Measurements from ENCODE around the gene LRRC61.
"Not testable (repeated sequence)": the region's sequence is repeated elsewhere in the genome, so short reads cannot be mapped to it uniquely, and the experiment has no call there.

Gene LRRC61, protein sequence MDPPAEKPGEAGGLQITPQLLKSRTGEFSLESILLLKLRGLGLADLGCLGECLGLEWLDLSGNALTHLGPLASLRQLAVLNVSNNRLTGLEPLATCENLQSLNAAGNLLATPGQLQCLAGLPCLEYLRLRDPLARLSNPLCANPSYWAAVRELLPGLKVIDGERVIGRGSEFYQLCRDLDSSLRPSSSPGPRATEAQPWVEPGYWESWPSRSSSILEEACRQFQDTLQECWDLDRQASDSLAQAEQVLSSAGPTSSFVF

GRCh38 chr7:150322833-150323681, at the start of gene LRRC61, which contains the start of gene ACTR3C:
Gene LRRC61, plus strand, starts transcription at chr7:150323355. Its CDS starts 13,507 bp downstream, at chr7:150336862.
Gene ACTR3C, minus strand, starts transcription at chr7:150323545. Its CDS starts 28,249 bp downstream, at chr7:150295296.
- no peak for DNase-seq (ENCODE audit: low read depth)

DNA sequence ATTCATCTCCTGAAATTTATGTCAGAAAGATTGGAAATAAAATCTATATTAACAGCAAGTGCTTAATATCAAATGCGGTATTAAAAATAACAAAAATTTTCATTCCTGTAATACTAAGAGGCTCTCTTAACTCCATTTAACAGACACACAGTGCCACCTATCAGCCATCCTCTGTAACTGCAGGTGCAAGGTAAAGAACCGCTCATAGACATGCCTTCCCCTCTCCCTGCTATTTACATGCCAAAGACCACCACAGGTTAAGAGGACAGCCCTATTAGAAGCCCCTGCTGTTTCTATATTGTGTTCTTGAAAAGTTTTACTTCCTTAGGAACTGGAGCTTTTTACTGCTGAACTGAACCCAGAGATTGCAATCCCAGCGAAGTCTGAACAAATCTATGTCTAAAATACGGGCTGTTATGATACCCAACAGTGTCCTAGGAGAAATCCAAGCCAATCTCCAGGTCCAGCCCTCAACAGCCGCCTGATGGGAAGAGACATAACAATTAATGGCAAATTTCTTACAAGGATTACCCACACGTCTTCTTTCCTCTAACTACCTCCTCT, 46.9 kb upstream of the LRRC61 start:
- peak; percentile 6 for DNase-seq (ENCODE audit: low read depth)

DNA sequence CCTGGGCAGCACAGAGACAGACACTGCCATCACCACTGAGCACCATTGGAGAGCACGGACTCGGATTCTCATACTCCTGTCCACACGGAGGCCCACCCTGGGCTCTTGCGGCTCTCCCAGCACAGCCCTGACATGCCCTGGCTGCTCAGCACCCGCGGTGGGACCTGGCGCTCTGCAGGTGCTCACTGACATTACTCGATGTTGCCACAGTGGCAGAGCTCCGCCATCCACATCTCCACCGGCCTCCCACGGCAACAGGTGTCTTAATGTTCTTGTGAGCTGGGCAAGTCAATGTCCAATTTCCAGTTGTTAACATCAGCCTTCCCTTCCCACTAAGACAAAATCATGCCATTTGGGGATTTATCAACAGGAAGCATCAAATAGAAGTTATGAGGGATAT, 44.8 kb upstream of the LRRC61 start:
- not testable (repeated sequence) for DNase-seq (ENCODE audit: low read depth)

- not testable (repeated sequence) for DNase-seq (ENCODE audit: low read depth)
These were observed 41.3 kb upstream of the LRRC61 start for GRCh38 chr7:150281681-150282403.

- DNase-seq (ENCODE audit: low read depth), result not testable (repeated sequence)
These were observed 40.0 kb upstream of the LRRC61 start for GRCh38 chr7:150283111-150283510.

DNA sequence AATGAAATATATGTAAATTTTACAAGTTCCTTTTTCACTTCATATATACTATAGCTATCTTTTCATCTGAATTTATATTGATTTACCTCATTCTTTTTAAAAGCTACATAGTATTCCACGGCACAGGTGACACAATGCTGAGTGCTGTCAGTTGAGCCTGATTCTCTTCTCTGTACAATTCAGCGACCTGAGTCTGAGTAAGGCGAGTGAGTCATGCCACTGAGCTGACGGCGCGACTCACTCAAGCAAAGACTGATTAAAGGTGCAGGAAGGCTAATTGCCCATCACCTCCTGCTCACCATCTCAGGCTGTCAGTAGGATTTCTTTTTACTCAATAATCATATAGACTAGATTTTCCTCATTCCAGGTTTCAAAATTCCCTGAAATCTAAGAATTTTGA, 39.5 kb upstream of the LRRC61 start:
- DNase-seq (ENCODE audit: low read depth), result not testable (repeated sequence)

DNA sequence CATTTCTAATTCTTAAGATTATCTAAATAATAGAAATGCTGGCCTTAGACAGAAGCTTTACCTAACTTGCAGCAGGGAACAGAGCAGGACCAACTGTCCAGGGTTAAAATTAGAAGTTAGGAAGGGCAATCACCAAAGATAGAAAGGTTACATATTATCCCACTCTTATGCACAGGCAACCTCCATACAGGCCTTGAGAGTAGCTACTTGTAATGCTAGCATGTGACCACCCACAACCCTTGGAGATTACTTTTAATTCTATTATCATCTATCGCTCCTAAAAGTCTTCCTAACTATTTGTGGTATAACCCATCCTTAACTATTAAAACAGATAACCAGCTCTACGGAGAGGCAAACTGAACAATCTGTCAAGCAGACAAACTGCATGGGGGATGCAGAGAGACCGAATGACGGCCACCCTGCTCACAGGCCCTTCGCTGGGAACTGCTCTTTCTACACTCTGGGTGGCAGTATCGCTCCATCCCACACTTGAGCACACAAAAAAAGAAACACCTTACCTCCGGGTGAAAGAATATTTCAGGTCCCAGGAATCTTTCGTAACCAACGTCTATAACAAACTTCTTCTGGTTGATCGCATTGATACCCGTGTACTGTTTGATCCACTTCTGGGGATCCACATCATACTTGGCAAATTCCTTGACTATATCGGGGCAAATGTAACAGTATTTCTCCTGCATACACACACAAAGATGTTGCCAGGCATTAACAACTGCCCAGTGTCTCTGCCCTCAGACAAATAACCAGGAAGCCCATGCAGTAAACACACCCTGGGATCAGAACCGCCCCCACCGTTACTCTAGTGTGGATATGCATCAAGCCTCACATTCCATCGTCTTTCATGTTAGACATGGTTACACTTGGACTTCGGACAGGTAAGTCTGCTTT, 37.1 kb upstream of the LRRC61 start:
- DNase-seq (ENCODE audit: low read depth), result not testable (repeated sequence)

DNA sequence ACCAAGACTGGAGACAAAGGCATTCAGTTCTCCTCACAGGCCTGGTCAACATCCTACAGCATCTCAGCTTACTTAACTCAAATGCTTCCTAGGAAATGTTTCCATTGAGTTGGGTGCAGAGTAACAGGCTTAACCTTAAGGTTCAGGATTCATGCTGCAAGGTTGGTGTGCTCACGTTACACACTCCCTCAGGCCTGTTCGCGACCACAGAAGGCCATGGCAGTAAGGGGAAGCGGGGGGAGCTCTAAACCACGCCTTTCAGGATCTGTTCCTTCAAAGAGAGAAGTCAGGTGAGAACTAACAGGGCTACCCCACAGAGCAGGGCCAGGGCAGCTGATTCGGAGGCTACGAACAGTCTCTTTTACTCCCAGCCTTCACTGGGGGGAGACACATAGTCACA, 35.3 kb upstream of the LRRC61 start:
- not testable (repeated sequence) for DNase-seq (ENCODE audit: low read depth)

DNA sequence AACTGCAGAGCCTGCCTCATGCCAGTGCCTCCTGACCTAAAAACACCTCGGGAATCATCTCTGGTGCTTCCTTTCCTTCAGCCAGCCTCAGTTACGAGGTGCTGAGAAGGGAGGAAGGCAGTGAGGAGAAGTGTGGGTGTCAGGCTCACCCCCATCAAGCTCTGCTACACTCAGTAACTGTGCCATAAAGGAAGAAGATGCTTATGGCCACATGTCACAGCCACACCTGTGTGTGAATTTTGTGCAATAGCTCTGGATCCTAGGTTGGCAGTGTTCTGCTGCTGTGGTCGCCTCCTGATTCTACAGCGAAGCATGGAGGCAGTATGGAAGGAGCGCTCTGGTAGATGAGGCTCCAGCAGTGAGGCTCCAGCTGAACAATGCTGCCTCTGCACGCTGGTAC, 34.3 kb upstream of the LRRC61 start:
- DNase-seq (ENCODE audit: low read depth), result not testable (repeated sequence)

DNA sequence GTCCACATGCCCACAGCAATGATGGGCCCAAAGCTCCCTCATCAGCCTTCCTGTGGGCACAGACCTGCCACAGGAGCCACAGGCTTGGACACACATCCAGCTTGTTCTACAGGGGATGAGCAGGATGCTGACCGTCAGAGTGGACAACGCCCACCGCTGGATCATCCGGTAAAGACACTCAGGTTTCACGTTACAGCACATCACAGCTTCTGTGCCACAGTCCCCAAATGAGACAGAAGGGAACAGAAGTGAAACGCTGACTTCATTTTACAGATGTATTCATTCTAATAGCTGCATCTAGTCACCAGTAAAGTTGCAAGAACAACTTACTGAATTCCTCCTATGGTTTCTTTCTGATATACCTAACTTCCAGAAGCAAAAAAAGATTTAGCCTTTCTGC, 32.8 kb upstream of the LRRC61 start:
- not testable (repeated sequence) for DNase-seq (ENCODE audit: low read depth)

DNA sequence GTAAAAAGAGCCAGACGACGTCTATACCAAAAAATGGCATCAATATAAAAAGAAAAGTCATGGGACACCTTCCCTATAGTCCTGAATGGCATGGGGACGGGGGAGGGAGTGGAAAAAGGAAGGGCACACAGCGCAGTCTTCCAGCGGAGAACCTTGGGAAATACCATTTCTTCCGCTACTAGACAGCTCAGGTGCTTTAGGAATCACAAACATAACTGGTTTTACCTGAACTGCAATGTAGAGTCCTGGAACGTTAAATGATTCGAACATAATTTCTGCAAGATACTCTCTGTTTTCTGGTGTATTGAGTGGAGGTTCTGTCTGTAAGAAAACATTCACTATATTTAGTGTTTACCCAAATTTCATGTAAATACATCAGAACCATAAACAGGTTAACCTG, 28.1 kb upstream of the LRRC61 start:
- not testable (repeated sequence) for DNase-seq (ENCODE audit: low read depth)

- not testable (repeated sequence) for DNase-seq (ENCODE audit: low read depth)
These were observed 27.5 kb upstream of the LRRC61 start for GRCh38 chr7:150295614-150296013.

- DNase-seq (ENCODE audit: low read depth), result not testable (repeated sequence)
These were observed 26.4 kb upstream of the LRRC61 start for GRCh38 chr7:150296802-150297201.

GRCh38 chr7:150297978-150298377, 25.2 kb upstream of the LRRC61 start:
- not testable (repeated sequence) for DNase-seq (ENCODE audit: low read depth)

- DNase-seq (ENCODE audit: low read depth), result peak; percentile 28
These were observed 20.2 kb upstream of the LRRC61 start for GRCh38 chr7:150302908-150303310.

- not testable (repeated sequence) for DNase-seq (ENCODE audit: low read depth)
These were observed 18.5 kb upstream of the LRRC61 start for GRCh38 chr7:150304499-150305258.

DNA sequence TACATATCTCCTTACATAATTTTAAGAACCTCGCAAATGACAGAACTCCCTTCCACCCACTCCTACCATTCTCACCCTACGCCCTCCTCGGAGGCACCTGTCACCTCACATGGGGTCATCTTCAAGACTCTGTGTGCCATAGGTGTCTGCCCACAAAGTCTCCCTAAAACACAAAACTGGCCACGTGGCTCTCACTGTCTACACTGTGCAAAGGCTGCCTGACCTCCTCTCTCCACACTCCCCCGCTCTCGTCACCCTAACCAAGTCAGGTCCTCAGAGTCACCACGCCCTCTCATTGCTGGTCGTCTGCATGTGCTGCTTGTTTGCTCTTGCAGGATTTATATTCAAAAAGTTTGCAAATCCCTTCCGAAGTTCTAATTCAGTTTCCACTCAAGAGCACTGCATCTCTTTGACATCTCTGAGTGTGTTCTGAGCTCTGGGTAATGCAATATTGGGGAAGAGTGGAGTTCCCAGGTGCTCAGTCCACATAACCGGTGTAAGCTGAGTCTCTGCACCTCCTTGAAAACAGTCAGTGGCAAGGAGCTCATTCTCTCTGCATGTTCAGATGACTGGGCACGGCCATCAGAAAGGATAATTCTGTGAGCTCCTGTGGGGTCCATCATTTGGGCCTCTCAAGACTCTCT, 17.8 kb upstream of the LRRC61 start:
- DNase-seq (ENCODE audit: low read depth), result not testable (repeated sequence)

GRCh38 chr7:150305903-150306284, 17.3 kb upstream of the LRRC61 start:
- not testable (repeated sequence) for DNase-seq (ENCODE audit: low read depth)

DNA sequence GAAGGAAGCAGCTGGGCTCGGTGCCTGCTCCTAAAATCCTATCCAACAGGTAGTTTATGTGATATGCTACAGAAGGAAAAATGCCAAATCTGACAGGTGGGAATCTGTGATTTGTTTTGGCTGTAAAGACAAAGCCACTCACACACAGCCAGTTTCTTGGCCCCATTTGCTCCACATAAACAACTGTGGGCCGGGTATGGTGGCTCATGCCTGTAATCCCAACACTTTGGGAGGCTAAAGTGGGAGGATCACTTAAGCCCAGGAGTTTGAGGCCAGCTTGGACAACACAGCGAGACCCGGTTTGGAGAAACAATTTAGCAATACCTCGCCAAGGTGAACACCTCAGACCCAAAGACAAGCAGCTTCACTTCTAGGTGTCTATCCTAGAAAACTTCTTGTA, 16.8 kb upstream of the LRRC61 start:
- DNase-seq (ENCODE audit: low read depth), result not testable (repeated sequence)

DNA sequence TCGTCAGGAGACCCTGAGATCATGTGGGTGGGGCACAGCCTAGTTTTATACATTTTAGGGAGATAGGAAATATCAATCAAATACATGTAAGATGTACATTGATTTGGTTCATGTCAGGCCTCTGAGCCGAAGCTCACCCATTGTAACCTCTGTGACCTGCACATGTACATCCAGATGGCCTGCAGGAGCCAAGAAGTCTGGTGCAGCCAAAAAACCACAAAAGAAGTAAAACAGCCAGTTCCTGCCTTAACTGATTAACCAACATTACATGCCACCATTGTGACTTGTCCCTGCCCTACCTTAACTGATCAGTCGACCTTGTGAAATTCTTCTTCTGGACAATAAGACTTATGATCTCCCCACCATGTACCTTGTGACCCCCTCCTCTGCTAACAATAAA, 16.0 kb upstream of the LRRC61 start:
- DNase-seq (ENCODE audit: low read depth), result no peak

All from stromal cell of bone marrow (primary cell).